ENCODE data around the gene SMCO2. TPM values are rescaled to one million over a fixed set of nuclear protein-coding genes. Genes with fewer than 3 reads are reported as not detected.

SMCO2 gene
- total RNA-seq, 1 experiment from 2014 or later = 0.20 TPM

- Histone ChIP-seq H4K91ac (ENCODE audit: insufficient read length, low read depth, low read length) (no peak overlapping the region), H3K23ac (ENCODE audit: insufficient read length, low read depth, low read length) (no peak overlapping the region), H4K8ac (replicated peaks; ENCODE audit: insufficient read length, low read depth, low read length) (no peak overlapping the region), H3K9me3 (ENCODE audit: control insufficient read depth, low read depth, low read length) (no peaks in the 10 kb centered on the region), H3K27ac (ENCODE audit: insufficient read length, low read depth, low read length) (no peak overlapping the region), H2BK20ac (ENCODE audit: low read depth, low read length, poor library complexity, severe bottlenecking) (no peak overlapping the region), H4K20me1 (ENCODE audit: control insufficient read depth, insufficient read depth, insufficient read length) (no peaks in the 10 kb centered on the region), H3K56ac (ENCODE audit: insufficient read length, low read depth, low read length) (no peak overlapping the region), H3K79me1 (ENCODE audit: insufficient read depth, low read depth, low read length, poor library complexity, severe bottlenecking) (no peaks in the 10 kb centered on the region), H2AK5ac (ENCODE audit: insufficient read length, low read length) (no peak overlapping the region), H3K4me1 (ENCODE audit: insufficient read depth, low read length) (no peaks in the 10 kb centered on the region), H4K5ac (ENCODE audit: insufficient read length, low read depth, low read length) (no peak overlapping the region), H3K79me2 (ENCODE audit: insufficient read depth, low read length) (no peaks in the 10 kb centered on the region), H2BK12ac (ENCODE audit: insufficient read length, low read depth, low read length) (no peak overlapping the region), H3K14ac (ENCODE audit: insufficient read depth, low read length) (no peak overlapping the region), H3K18ac (ENCODE audit: insufficient read length, low read depth, low read length) (no peak overlapping the region), H3K27me3 (ENCODE audit: insufficient read depth, low read length) (no peaks in the 10 kb centered on the region), H2AFZ (ENCODE audit: low read length) (no peak overlapping the region), H3K23me2 (ENCODE audit: insufficient read length, low read depth, low read length, poor library complexity, severe bottlenecking) (no peaks in the 10 kb centered on the region), H3K4ac (ENCODE audit: low read depth, low read length) (no peak overlapping the region), H3K4me2 (ENCODE audit: insufficient read depth, insufficient read length, low read length) (no peak overlapping the region), H2BK120ac (ENCODE audit: low read depth, low read length, poor library complexity, severe bottlenecking) (no peak overlapping the region), H3T11ph (ENCODE audit: low read length) (no peak overlapping the region), H2BK15ac (ENCODE audit: low read depth, low read length) (no peak overlapping the region), H2BK5ac (ENCODE audit: insufficient read length, low read length) (no peak overlapping the region), H3K9ac (ENCODE audit: extremely low read depth, insufficient read length, low read length) (no peak overlapping the region)
- H3K27ac Mint-ChIP-seq = no peak overlapping the region
- H3K4me1 Mint-ChIP-seq = no peaks in the 10 kb centered on the region
- TF ChIP-seq CTCF (conservative IDR thresholded peaks at IDR 0.05) = no peak
- H3K36me3 Mint-ChIP-seq (ENCODE audit: insufficient read depth in 1 of 3, low read depth in 3 of 3) = peaks cover 5 to 18% (median 17%) of the 10 kb centered on the region in 3 experiments; a peak in 6 of 7 replicates
- H3K4me3 Mint-ChIP-seq = no peak overlapping the region
- no peaks in the 10 kb centered on the region; the same call in 1 of the 2 replicates for H3K27me3 Mint-ChIP-seq (ENCODE audit: low read depth)
- no CpG with 5 or more reads among the region's 3 CpGs for WGBS (ENCODE audit: extremely low coverage, insufficient read length, low lambda C conversion rate)
- H3K9me3 Mint-ChIP-seq = peaks cover 23 to 24% of the 10 kb centered on the region in 2 experiments
- DNase-seq = no peak
Observed at GRCh38 chr12:27474344-27474743, 27.8 kb downstream of the SMCO2 start.
